ENCODE results near the gene TMEM273. TPM values are rescaled to one million over a fixed set of nuclear protein-coding genes. Genes with fewer than 3 reads are reported as not detected.

TMEM273 gene
- total RNA-seq, 1 donor from 2014 or later: 16.2 TPM

- H3K4me1 Mint-ChIP-seq (ENCODE audit: low read depth): no peaks in the 10 kb centered on the region
- no peaks in the 10 kb centered on the region for H3K36me3 Mint-ChIP-seq (ENCODE audit: low read depth)
- H3K4me3 Mint-ChIP-seq: no peak overlapping the region
- peaks cover 7% of the 10 kb centered on the region for H3K27me3 Mint-ChIP-seq (ENCODE audit: insufficient read depth)
- no peak overlapping the region for H3K27ac Mint-ChIP-seq
- DNase-seq (ENCODE audit: low spot score): no peak
- no peaks in the 10 kb centered on the region for H3K9me3 Mint-ChIP-seq
- intact Hi-C loops (cut with micrococcal nuclease): no loop called here
These were observed 80.9 kb downstream of the TMEM273 start for GRCh38 chr10:49107111-49107886.

- no peak for DNase-seq (ENCODE audit: low spot score)
- Mint-ChIP-seq H3K4me1 (ENCODE audit: low read depth) (no peaks in the 10 kb centered on the region), H3K27ac (no peak overlapping the region), H3K36me3 (ENCODE audit: low read depth) (no peaks in the 10 kb centered on the region), H3K4me3 (no peak overlapping the region), H3K9me3 (no peaks in the 10 kb centered on the region), H3K27me3 (ENCODE audit: insufficient read depth) (peaks cover 5% of the 10 kb centered on the region)
- intact Hi-C loops (cut with micrococcal nuclease): no loop called here
These were observed 81.7 kb downstream of the TMEM273 start for GRCh38 chr10:49106451-49106850.

GRCh38 chr10:49105076-49105475, 83.1 kb downstream of the TMEM273 start:
- no peaks in the 10 kb centered on the region for H3K4me1 Mint-ChIP-seq (ENCODE audit: low read depth)
- no peak overlapping the region for H3K27ac Mint-ChIP-seq
- peaks cover 4% of the 10 kb centered on the region for H3K27me3 Mint-ChIP-seq (ENCODE audit: insufficient read depth)
- no peak overlapping the region for H3K4me3 Mint-ChIP-seq
- no peaks in the 10 kb centered on the region for H3K36me3 Mint-ChIP-seq (ENCODE audit: low read depth)
- DNase-seq (ENCODE audit: low spot score): no peak
- intact Hi-C loops (cut with micrococcal nuclease): no loop called here
- no peaks in the 10 kb centered on the region for H3K9me3 Mint-ChIP-seq

Other genes with a start within 250 kb of the TMEM273 start
- not detected in 2 replicates for gene LRRC18, start 248.6 kb downstream of the TMEM273 start, total RNA-seq
- 0.20 and 0.23 TPM in 2 replicates for gene VSTM4, start 72.9 kb downstream of the TMEM273 start, total RNA-seq
- not detected in 2 replicates for gene FAM170B, start 54.4 kb downstream of the TMEM273 start, total RNA-seq
- not detected in 2 replicates for gene C10orf71, start 110.8 kb upstream of the TMEM273 start, total RNA-seq
- gene DRGX, start 207.7 kb upstream of the TMEM273 start, total RNA-seq: not detected in 2 replicates

Data from activated T-helper 1 cell treated with anti-CD3 and anti-CD28 coated beads, Interleukin-12 subunit alpha, Interleukin-12 subunit beta, Interleukin-2, Interleukin-4 antibody, amounts not matched to agents 30 ng/mL and 10 ng/mL and 1 ng/mL, durations not matched to agents 14 hours and 24 hours and 36 hours (primary cell).